NCI-H510A (cell line): ENCODE data around the gene TAF11L2.
"Not testable (repeated sequence)": the region's sequence is repeated elsewhere in the genome, so short reads cannot be mapped to it uniquely, and the experiment has no call there.

ENCODE experiments used
- DNase-seq: peaks from one replicate; lab custom pipeline; 2025; lab: John Stamatoyannopoulos, UW

TAF11L2 gene

GRCh38 chr5:17526504-17526903, 28.5 kb downstream of the TAF11L2 start:
- not testable (repeated sequence) for DNase-seq

- DNase-seq = not testable (repeated sequence)
Observed at GRCh38 chr5:17528369-17528768, 30.3 kb downstream of the TAF11L2 start, which contains the start of gene TAF11L6. TAF11L6 (plus strand) TSS chr5:17528669.
